ENCODE data around the gene CTDSPL2.
"Not testable (repeated sequence)": the region's sequence is repeated elsewhere in the genome, so short reads cannot be mapped to it uniquely, and the experiment has no call there.

Gene CTDSPL2

DNA sequence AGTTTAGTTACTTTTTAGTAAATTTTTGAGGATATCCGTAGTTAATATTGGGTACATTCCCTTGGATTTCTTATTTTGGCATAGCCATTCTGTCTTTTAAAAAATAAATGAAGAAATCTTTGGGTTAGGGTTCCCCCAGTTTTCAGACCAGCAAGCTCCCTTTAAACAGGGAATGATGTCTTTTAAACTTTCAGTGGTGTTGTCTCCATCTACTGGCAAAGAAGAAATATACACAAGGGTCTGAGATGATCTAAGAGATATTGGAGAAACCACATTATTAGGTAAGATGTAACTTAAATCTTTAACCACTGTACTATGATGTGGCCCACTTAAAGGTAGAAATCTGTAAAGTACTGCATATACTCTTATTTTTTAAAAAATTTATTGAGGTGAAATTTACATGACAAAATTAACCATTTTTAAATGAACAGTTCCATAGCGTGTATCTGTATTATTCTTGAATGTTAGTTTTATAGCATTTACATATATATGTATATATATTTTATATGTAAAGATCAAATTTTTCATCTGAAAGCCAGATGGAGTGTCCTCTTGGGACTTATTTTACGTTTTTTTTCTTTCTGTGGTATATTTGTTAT lies 74.4 kb downstream of the CTDSPL2 start:
- H3K27ac ChIP-seq, result no peak overlapping the region
- TF ChIP-seq, protein P1, sequence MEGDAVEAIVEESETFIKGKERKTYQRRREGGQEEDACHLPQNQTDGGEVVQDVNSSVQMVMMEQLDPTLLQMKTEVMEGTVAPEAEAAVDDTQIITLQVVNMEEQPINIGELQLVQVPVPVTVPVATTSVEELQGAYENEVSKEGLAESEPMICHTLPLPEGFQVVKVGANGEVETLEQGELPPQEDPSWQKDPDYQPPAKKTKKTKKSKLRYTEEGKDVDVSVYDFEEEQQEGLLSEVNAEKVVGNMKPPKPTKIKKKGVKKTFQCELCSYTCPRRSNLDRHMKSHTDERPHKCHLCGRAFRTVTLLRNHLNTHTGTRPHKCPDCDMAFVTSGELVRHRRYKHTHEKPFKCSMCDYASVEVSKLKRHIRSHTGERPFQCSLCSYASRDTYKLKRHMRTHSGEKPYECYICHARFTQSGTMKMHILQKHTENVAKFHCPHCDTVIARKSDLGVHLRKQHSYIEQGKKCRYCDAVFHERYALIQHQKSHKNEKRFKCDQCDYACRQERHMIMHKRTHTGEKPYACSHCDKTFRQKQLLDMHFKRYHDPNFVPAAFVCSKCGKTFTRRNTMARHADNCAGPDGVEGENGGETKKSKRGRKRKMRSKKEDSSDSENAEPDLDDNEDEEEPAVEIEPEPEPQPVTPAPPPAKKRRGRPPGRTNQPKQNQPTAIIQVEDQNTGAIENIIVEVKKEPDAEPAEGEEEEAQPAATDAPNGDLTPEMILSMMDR (IDR thresholded peaks at IDR 0.05), result peak; percentile 80
- TF ChIP-seq ZFX (IDR thresholded peaks at IDR 0.05; ENCODE audit: borderline replicate concordance), result no peak

DNA sequence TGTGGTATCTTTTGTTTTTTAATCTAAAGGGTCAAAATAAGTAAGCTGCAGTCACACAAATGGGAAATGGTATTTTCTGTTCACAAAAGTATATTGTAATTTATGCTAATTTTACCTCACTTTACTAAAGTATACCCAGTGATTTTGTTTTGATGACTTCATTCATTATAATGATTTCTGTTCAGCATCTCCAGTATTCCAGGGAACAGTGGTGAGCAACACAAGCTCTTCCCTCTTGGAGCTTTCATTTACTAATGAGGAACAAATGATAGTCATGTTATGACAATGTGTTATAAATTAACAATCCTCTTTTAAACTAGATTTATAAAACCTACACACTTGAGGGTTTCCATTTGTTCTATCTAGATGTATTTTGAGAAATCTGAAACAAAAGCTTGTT lies 89.0 kb downstream of the CTDSPL2 start:
- H3K27ac ChIP-seq, result no peak overlapping the region
- TF ChIP-seq ZFX (IDR thresholded peaks at IDR 0.05; ENCODE audit: borderline replicate concordance), result no peak
- TF ChIP-seq, protein P1 (IDR thresholded peaks at IDR 0.05), result no peak

DNA sequence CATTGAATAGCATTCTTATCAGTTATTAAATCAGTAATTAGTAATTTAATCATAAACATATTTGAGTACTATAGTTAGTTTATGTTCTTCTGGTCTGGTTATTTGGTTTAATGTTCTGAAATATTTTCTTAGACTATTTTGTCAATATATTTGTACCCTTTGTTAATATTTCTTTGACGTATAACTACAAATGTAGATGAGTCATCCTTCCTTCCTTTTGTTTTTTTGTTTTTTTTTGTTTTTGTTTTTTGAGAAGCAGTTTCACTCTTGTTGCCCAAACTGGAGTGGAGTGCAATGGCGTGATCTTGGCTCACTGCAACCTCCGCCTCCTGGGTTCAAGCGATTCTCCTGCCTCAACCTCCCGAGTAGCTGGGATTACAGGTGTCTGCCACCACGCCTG lies 92.1 kb downstream of the CTDSPL2 start:
- H3K27ac ChIP-seq, result no peak overlapping the region
- TF ChIP-seq, protein P1 (IDR thresholded peaks at IDR 0.05), result no peak
- no peak for TF ChIP-seq ZFX (IDR thresholded peaks at IDR 0.05; ENCODE audit: borderline replicate concordance)

DNA sequence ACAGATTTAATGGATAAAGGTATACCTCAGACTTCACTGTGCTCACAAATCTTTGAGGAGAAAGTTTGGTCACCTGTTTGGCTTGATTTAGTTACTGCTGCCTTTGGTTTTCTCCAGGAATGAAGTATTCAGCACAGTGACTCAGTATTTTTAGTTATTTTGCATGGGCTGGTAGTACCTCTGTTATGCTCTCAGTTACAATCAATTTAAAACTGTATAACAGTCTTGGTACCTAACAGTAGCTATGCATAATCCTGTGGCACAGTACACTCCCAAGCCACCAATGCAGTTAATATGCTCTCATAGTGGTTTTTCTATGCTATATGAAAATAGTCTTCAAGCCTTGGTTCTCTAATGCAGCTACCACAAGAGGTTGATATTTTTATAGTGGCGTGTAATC lies 97.6 kb downstream of the CTDSPL2 start:
- no peak overlapping the region for H3K27ac ChIP-seq
- TF ChIP-seq, protein P1 (IDR thresholded peaks at IDR 0.05), result no peak
- no peak for TF ChIP-seq ZFX (IDR thresholded peaks at IDR 0.05; ENCODE audit: borderline replicate concordance)

DNA sequence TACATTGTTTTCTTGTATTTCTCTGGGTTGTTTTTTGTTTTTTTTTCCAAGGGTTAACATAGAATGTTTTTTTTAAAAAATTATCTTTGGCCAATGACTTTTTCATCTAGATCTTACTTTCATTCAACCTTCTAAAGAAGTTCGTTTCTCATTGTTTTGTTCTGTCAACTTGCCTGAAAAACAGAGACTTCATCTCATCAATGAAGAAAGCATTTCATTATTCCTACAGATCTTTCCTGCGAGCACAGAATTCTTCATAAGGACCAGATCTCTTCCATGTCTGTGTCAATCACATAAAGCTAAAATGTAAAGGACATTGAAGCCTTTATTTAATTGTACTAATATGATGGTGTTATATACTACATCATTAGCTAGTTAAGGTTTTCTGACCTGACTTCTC lies 99.8 kb downstream of the CTDSPL2 start:
- H3K27ac ChIP-seq, result no peak overlapping the region
- TF ChIP-seq, protein P1 (IDR thresholded peaks at IDR 0.05), result no peak
- TF ChIP-seq ZFX (IDR thresholded peaks at IDR 0.05; ENCODE audit: borderline replicate concordance), result no peak

DNA sequence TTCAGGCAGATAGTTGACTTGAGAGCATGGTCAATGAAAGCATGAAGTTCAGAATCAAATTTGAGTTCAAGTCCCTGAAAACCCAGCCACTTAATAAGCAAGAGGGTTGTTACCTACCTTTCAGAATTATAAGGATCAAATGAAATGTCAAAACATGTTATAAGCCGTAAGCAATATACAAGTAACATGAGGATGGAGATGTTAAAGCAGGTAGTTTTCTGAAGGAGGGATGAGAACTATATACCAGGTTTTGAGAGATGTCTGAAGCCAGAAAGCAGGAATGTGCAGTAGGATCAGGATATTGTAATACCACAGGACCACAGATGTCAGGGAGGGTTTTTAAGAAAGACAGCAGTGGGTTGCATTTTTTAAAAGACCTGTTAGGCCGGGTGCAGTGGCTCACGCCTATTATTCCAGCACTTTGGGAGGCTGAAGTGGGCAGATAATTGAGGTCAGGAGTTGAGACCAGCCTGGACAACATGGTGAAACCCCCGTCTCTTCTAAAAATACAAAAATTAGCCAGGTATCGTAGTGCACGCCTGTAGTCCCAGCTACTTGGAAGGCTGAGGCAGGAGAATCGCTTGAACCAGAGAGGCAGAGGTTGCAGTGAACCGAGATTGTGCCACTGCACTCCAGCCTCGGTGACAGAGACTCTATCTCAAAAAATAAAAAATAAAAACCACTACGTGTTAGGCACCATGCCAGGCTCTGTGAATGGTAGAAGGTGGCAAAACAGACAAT lies 102.6 kb downstream of the CTDSPL2 start:
- TF ChIP-seq ZFX (IDR thresholded peaks at IDR 0.05; ENCODE audit: borderline replicate concordance), result no peak
- H3K27ac ChIP-seq, result 0 out of 2 replicates have a peak overlapping the region, but pooled peaks have one; percentile 9

DNA sequence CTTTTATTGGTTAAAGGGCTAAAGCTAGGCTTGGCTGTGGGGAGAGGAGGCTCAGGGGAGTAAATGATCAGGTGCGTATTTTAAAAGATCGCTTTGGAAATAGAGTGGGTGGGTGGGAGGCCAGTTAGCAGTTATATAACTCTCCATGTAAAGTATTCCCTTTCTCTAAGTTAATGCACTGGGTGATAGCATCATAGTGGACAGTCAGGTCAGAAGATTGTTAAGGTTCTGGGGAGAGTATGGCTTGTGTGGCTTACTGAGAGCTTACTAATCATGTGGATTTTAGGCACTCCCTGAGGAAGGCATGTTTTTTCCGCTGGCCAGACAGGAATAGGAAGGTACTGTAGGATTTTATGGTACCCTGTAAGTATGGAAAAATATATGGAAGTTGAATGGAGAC lies 103.2 kb downstream of the CTDSPL2 start:
- 0 out of 2 replicates have a peak overlapping the region, but pooled peaks have one; percentile 9 for H3K27ac ChIP-seq

DNA sequence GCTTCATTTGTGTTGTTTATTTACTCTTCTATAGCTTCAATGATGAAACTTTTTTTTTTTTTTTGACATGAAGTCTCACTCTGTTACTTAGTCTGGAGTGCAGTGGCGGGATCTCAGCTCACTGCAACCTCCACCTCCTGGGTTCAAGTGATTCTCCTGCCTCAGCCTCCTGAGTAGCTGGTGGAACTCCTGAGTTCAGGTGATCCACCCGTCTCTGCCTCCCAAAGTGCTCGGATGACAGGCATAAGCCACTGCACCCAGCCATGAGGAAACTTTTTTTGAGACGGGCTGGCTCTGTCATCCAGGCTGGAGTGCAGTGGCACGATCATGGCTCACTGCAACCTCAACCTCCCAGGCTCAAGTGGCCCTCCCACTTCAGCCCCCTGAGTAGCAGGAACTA lies 104.8 kb downstream of the CTDSPL2 start:
- not testable (repeated sequence) for H3K27ac ChIP-seq

More for the DNA sequence above, 103.2 kb downstream of the CTDSPL2 start:
- TF ChIP-seq ZFX (IDR thresholded peaks at IDR 0.05; ENCODE audit: borderline replicate concordance), result no peak

DNA sequence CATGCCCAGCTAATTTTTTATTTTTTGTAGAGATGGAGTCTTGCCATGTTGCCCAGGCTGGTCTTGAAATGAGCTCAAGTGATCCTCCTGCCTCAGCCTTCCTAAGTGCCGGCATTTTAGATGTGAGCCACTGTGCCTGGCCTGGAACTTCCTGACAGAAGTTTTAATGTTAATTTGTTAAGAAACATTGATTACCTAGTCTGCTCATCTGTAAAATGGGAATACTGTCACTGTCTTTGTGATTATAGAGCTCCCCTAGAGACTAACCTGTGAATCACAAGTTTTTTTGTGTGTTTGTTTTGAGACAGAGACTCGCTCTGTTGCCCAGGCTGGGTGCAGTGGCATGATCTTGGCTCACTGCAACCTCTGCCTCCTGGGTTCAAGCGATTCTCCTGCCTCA lies 105.3 kb downstream of the CTDSPL2 start:
- H3K27ac ChIP-seq, result no peak overlapping the region
- TF ChIP-seq, protein P1 (IDR thresholded peaks at IDR 0.05), result peak; percentile 36
- no peak for TF ChIP-seq ZFX (IDR thresholded peaks at IDR 0.05; ENCODE audit: borderline replicate concordance)

Measured in 22Rv1 (cell line).